GM18951 (cell line): ENCODE results near the gene ARL2.
A peak's percentile ranks its signal among the peaks of the same experiment; 100 is the strongest.
"Not testable (repeated sequence)": the region's sequence is repeated elsewhere in the genome, so short reads cannot be mapped to it uniquely, and the experiment has no call there.

Experiments
- POLR2A ChIP-seq: IDR thresholded peaks from 4 replicates; pipeline ENCODE4 v1.6.1; 2011; ENCODE audit warnings: mild to moderate bottlenecking; ENCODE audit not compliant: insufficient read length, insufficient read depth; ENCODE audit errors: extremely low read depth
- in situ Hi-C: fragments of 300-500 bp; cut with MboI; formaldehyde crosslinking; loops from one replicate; pipeline ENCODE4 v1.12.0; 2022; ENCODE audit warnings: low sequenced_read_pairs, mixed read lengths, inconsistent platforms; ENCODE audit not compliant: unreplicated experiment

The ARL2 gene

GRCh38 chr11:64996327-64996709 lies 17.6 kb upstream of the ARL2 start:
- in situ Hi-C loops, result no loop called here
- no peak for TF ChIP-seq POLR2A

GRCh38 chr11:64996710-64997380 lies 17.1 kb upstream of the ARL2 start, which contains the start of gene BATF2:
Gene BATF2 (minus strand): TSS chr11:64996971. CDS start chr11:64996914, 57 bp downstream.
- peak; percentile 32 for TF ChIP-seq POLR2A
- in situ Hi-C loops, result no loop called here

- in situ Hi-C loops, result no loop called here
Measured at GRCh38 chr11:64998141-64998540, 15.8 kb upstream of the ARL2 start.

GRCh38 chr11:64998690-64999431 lies 15.1 kb upstream of the ARL2 start:
- no peak for TF ChIP-seq POLR2A
- in situ Hi-C loops, result no loop called here

More at GRCh38 chr11:64998141-64998540, 15.8 kb upstream of the ARL2 start:
- TF ChIP-seq POLR2A, result no peak

- no peak for TF ChIP-seq POLR2A
- in situ Hi-C loops, result no loop called here
Measured at GRCh38 chr11:64999478-64999877, 14.5 kb upstream of the ARL2 start.

- no peak for TF ChIP-seq POLR2A
- in situ Hi-C loops, result no loop called here
Measured at GRCh38 chr11:65002706-65003105, 11.3 kb upstream of the ARL2 start.

- in situ Hi-C loops, result no loop called here
- TF ChIP-seq POLR2A, result no peak
Measured at GRCh38 chr11:65003282-65003681, 10.7 kb upstream of the ARL2 start.

- in situ Hi-C loops, result not testable (repeated sequence)
Measured at GRCh38 chr11:65003968-65004367, 10.0 kb upstream of the ARL2 start.

- TF ChIP-seq POLR2A, result no peak
- in situ Hi-C loops, result no loop called here
Measured at GRCh38 chr11:65008016-65008415, 5.9 kb upstream of the ARL2 start.

GRCh38 chr11:65008873-65009272 lies 5.1 kb upstream of the ARL2 start:
- in situ Hi-C loops, result no loop called here
- TF ChIP-seq POLR2A, result no peak

- no peak for TF ChIP-seq POLR2A
- in situ Hi-C loops, result no loop called here
Measured at GRCh38 chr11:65013130-65013887, 651 bp upstream of the ARL2 start.

- in situ Hi-C loops, result no loop called here
Measured at GRCh38 chr11:65014726-65015227, 817 bp downstream of the ARL2 start.

GRCh38 chr11:65016705-65017104 lies 2.7 kb downstream of the ARL2 start:
- in situ Hi-C loops, result no loop called here
- no peak for TF ChIP-seq POLR2A

More at GRCh38 chr11:65014726-65015227, 817 bp downstream of the ARL2 start:
- TF ChIP-seq POLR2A, result no peak

- in situ Hi-C loops, result no loop called here
- no peak for TF ChIP-seq POLR2A
Measured at GRCh38 chr11:65017937-65018336, 4.0 kb downstream of the ARL2 start.

- in situ Hi-C loops, result no loop called here
- no peak for TF ChIP-seq POLR2A
Measured at GRCh38 chr11:65019824-65020223, 5.9 kb downstream of the ARL2 start.
